HepG2 (cell line): ENCODE results near the gene HEXIM1. TPM values are rescaled to one million over a fixed set of nuclear protein-coding genes. Genes with fewer than 3 reads are reported as not detected.

Source experiments
- DMTF1 ChIP-seq: sonication (generic); formaldehyde crosslinking; IDR thresholded peaks from 2 replicates; pipeline ENCODE4 v1.4.0; 2020; ENCODE audit warnings: mild to moderate bottlenecking, missing genetic modification reagents
- KDM5B ChIP-seq: sonication (generic); formaldehyde crosslinking; IDR thresholded peaks from 2 replicates; pipeline ENCODE4 v1.4.0; 2020; ENCODE audit warnings: missing genetic modification reagents, mild to moderate bottlenecking, borderline replicate concordance
- MLXIP ChIP-seq: sonication (generic); formaldehyde crosslinking; IDR thresholded peaks from 2 replicates; pipeline ENCODE4 v1.9.0; 2021; ENCODE audit warnings: missing genetic modification reagents, borderline replicate concordance
- ZBTB44 ChIP-seq: sonication (generic); formaldehyde crosslinking; IDR thresholded peaks from 2 replicates; pipeline ENCODE4 v1.4.0; 2020; ENCODE audit warnings: missing genetic modification reagents
- ZFP36 ChIP-seq: fragments of 150-350 bp; IDR thresholded peaks from 2 replicates; pipeline ENCODE4 v1.6.1; 2018; ENCODE audit warnings: borderline replicate concordance, low read length, low read depth; ENCODE audit not compliant: partially characterized antibody
- ZNF724P ChIP-seq: sonication (generic); formaldehyde crosslinking; IDR thresholded peaks from 2 replicates; pipeline ENCODE4 v1.8.0; 2022; ENCODE audit warnings: missing genetic modification reagents, borderline replicate concordance
- ZNF780A ChIP-seq: sonication (generic); formaldehyde crosslinking; IDR thresholded peaks from 2 replicates; pipeline ENCODE4 v1.8.0; 2022; ENCODE audit warnings: mild to moderate bottlenecking, missing genetic modification reagents, moderate library complexity
- ZNF792 ChIP-seq: IDR thresholded peaks from 2 replicates; pipeline ENCODE4 v1.6.1; 2016
- polyA plus RNA-seq, 8 experiments: library from polyadenylated mRNA; depleted of rRNA in 3 of 8; stranded (reverse) in 7 of 8; unstranded in 1 of 8; fragments of >200 nt; fragmentation: Illumina TruSeq in 4 of 8; extraction: Trizol in 4 of 8; gene quantifications; 2 replicates each; pipeline versions ENCODE4 v1.2.1 to v1.2.3, GENCODE V29; 2011 to 2016; ENCODE audit warnings: low read depth in 4 of 8, missing spikeins in 1 of 8, mixed read lengths in 1 of 8; ENCODE audit not compliant: insufficient read depth in 1 of 8
- total RNA-seq, 5 experiments: library from RNA; depleted of rRNA; stranded (reverse); fragments of >200 nt; fragmentation: Illumina TruSeq; extraction: Trizol; gene quantifications; 2 replicates each; pipeline ENCODE4 v1.2.3, GENCODE V29; 2016; ENCODE audit warnings: low read depth in 1 of 5
- TF ChIP-seq, protein P1 (sequence below): sonication (generic); formaldehyde crosslinking; IDR thresholded peaks from 2 replicates; pipeline ENCODE4 v1.8.0; 2022; ENCODE audit warnings: missing genetic modification reagents, mild to moderate bottlenecking, inconsistent platforms, borderline replicate concordance
- TF ChIP-seq, protein P2 (sequence below): sonication (generic); formaldehyde crosslinking; conservative IDR thresholded peaks from 2 replicates; pipeline ENCODE4 v1.4.0; 2020; ENCODE audit warnings: mild to moderate bottlenecking, missing genetic modification reagents, moderate library complexity

Gene HEXIM1
- total and polyA plus RNA-seq, 2 of the 13 experiments (the other 11 are each of a cell fraction or from before 2014, with no cell fraction given), result 10.5 to 16.6 TPM

GRCh38 chr17:45135192-45135977 lies 12.9 kb upstream of the HEXIM1 start, which contains the start of gene ACBD4 (continued):
- no peak for TF ChIP-seq MLXIP (CRISPR knock-in tag)
- TF ChIP-seq ZNF792 (CRISPR knock-in tag), result peak; percentile 90
- TF ChIP-seq, protein P1, sequence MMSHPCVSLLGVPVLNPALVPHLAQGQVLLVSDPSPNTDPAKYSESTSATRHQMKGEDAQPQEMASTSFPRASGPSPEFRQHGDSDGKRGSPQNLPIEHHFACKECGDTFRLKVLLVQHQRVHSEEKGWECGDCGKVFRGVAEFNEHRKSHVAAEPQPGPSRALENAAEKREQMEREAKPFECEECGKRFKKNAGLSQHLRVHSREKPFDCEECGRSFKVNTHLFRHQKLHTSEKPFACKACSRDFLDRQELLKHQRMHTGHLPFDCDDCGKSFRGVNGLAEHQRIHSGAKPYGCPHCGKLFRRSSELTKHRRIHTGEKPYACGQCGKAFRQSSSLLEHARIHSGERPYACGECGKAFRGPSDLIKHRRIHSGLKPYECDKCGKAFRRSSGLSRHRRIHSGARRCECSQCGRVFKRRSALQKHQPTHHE (CRISPR knock-in tag), result no peak; the same call in 1 of the 2 replicates
- TF ChIP-seq ZFP36, result no peak
- TF ChIP-seq KDM5B (CRISPR knock-in tag), result peak; percentile 93
- TF ChIP-seq ZNF724P (CRISPR knock-in tag), result no peak
- TF ChIP-seq, protein P2, sequence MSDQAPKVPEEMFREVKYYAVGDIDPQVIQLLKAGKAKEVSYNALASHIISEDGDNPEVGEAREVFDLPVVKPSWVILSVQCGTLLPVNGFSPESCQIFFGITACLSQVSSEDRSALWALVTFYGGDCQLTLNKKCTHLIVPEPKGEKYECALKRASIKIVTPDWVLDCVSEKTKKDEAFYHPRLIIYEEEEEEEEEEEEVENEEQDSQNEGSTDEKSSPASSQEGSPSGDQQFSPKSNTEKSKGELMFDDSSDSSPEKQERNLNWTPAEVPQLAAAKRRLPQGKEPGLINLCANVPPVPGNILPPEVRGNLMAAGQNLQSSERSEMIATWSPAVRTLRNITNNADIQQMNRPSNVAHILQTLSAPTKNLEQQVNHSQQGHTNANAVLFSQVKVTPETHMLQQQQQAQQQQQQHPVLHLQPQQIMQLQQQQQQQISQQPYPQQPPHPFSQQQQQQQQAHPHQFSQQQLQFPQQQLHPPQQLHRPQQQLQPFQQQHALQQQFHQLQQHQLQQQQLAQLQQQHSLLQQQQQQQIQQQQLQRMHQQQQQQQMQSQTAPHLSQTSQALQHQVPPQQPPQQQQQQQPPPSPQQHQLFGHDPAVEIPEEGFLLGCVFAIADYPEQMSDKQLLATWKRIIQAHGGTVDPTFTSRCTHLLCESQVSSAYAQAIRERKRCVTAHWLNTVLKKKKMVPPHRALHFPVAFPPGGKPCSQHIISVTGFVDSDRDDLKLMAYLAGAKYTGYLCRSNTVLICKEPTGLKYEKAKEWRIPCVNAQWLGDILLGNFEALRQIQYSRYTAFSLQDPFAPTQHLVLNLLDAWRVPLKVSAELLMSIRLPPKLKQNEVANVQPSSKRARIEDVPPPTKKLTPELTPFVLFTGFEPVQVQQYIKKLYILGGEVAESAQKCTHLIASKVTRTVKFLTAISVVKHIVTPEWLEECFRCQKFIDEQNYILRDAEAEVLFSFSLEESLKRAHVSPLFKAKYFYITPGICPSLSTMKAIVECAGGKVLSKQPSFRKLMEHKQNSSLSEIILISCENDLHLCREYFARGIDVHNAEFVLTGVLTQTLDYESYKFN (CRISPR knock-in tag), result peak; percentile 60; the same call in 1 of the 2 replicates
- peak; percentile 89; the same call in 1 of the 2 replicates for TF ChIP-seq ZBTB44 (CRISPR knock-in tag)
- TF ChIP-seq DMTF1 (CRISPR knock-in tag), result no peak
- no peak for TF ChIP-seq ZNF780A (CRISPR knock-in tag)
